Psoas muscle (tissue), 8 donors: ENCODE results near the gene GP5. TPM values are rescaled to one million over a fixed set of nuclear protein-coding genes. Genes with fewer than 3 reads are reported as not detected.

Experiments
- ATAC-seq, 4 donors: fragments of 200-7000 bp; cut with Tn5 transposase; one replicate each; pipeline ENCODE4 v1.9.1; 2020; ENCODE audit warnings: moderate library complexity in 3 of 4, mild to moderate bottlenecking in 2 of 4
- DNase-seq, 2 donors: peaks; one replicate each; pipeline ENCODE4 v3.0.0-alpha.2; 2020
- H3K27ac ChIP-seq: fragments of 200-600 bp; one replicate; pipeline ENCODE4 v1.8.0; 2022
- H3K27me3 ChIP-seq, 3 donors: fragments of 200-600 bp in 1 of 3; one replicate each; pipeline versions ENCODE4 v1.6.1 to v1.8.0; 2013 to 2022; ENCODE audit warnings: low read length in 2 of 3, mild to moderate bottlenecking in 2 of 3, moderate library complexity in 1 of 3; ENCODE audit not compliant: insufficient read depth in 3 of 3
- H3K36me3 ChIP-seq, 2 donors: fragments of 200-600 bp in 1 of 2; one replicate each; pipeline versions ENCODE4 v1.6.1 to v1.8.0; 2013 to 2022; ENCODE audit warnings: low read depth in 1 of 2, mild to moderate bottlenecking in 1 of 2, moderate library complexity in 1 of 2; ENCODE audit not compliant: insufficient read depth in 1 of 2
- H3K4me1 ChIP-seq: fragments of 200-600 bp; one replicate; pipeline ENCODE4 v1.8.0; 2022
- H3K4me3 ChIP-seq: fragments of 200-600 bp; one replicate; pipeline ENCODE4 v1.8.0; 2022; ENCODE audit warnings: mild to moderate bottlenecking
- H3K9me3 ChIP-seq: fragments of 200-600 bp; one replicate; pipeline ENCODE4 v1.8.0; 2022
- CTCF ChIP-seq: fragments of 200-600 bp; IDR thresholded peaks from one replicate; pipeline ENCODE4 v1.8.0; 2022; ENCODE audit warnings: antibody characterized with exemption
- WGBS, 3 donors: extraction: QIAGEN DNeasy Blood & Tissue Kit; methylation state at CpG; one replicate each; pipeline versions ENCODE4 v1.1.6 to v1.1.7; 2013; 5-methylcytosine and 5-hydroxymethylcytosine counted together
- intact Hi-C, 2 donors: fragments of 100-400 bp; cut with DNase I; formaldehyde crosslinking; loops; one replicate each; pipeline versions ENCODE4 v1.11.0 to v1.14.2; 2022
- polyA plus RNA-seq, 3 donors: library from polyadenylated mRNA; stranded (reverse); fragments of 200-250 nt; gene quantifications; one replicate each; pipeline ENCODE4 v1.2.3, GENCODE V29; 2013
- total RNA-seq, 4 donors: library from RNA; stranded (reverse); fragmentation: NEBNext Ultra II Directional in 2 of 4; extraction: Animal tissue kit (Norgen Biotek cat#: 25700) in 2 of 4; gene quantifications; one replicate each; pipeline versions ENCODE4 v1.2.1 to v1.2.4, GENCODE V29; 2021 to 2023
- donor health status: healthy with polysubstance abuse.
- donor health status: DM: no; HTN: no; CAD: no; lungs with moderate emphysema.
- donor health status: Bipolar disorder and iron deficiency.
- donor health status: healthy.
- donor health status: DM: yes; HTN: yes; CAD: no.
- donor health status: DM: no; HTN: no; CAD: no.
- donor health status: DM: no; HTN: no; CAD: no.
- donor health status: DM: yes; HTN: yes; CAD: no.

The GP5 gene
- total and polyA plus RNA-seq, 7 donors: 0.01 TPM; not detected in 6

- 95 to 96% (median 96%) methylated on average over 6 of the region's 6 CpGs for WGBS, 3 donors
- Histone ChIP-seq H3K4me3 (no peak overlapping the region), H3K27ac (no peak overlapping the region), H3K27me3 (peaks cover 0 to 20% (median 0%) of the 10 kb centered on the region in 3 donors), H3K9me3 (peaks cover 5% of the 10 kb centered on the region), H3K4me1 (no peaks in the 10 kb centered on the region), H3K36me3 (no peaks in the 10 kb centered on the region)
- TF ChIP-seq CTCF: no peak
- ATAC-seq (no peak), DNase-seq (no peak)
- intact Hi-C loops: no loop called here
Observed at GRCh38 chr3:194387276-194387675, 11.8 kb downstream of the GP5 start.

- 67 to 71% (median 69%) methylated on average over 7 of the region's 7 CpGs for WGBS, 3 donors
- no peak overlapping the region for H3K4me3 ChIP-seq
- ATAC-seq: no peak
- H3K4me1 ChIP-seq: no peaks in the 10 kb centered on the region
- peaks cover 0 to 14% (median 0%) of the 10 kb centered on the region in 3 donors for H3K27me3 ChIP-seq
- intact Hi-C loops: no loop called here
- TF ChIP-seq CTCF: no peak
- H3K27ac ChIP-seq: no peak overlapping the region
- DNase-seq: no peak
- peaks cover 5% of the 10 kb centered on the region for H3K9me3 ChIP-seq
- H3K36me3 ChIP-seq: no peaks in the 10 kb centered on the region
Observed at GRCh38 chr3:194386648-194387047, 12.4 kb downstream of the GP5 start.

GRCh38 chr3:194386066-194386465 is 13.0 kb downstream of the GP5 start:
- intact Hi-C loops: no loop called here
- Histone ChIP-seq H3K4me3 (no peak overlapping the region), H3K27ac (no peak overlapping the region), H3K4me1 (no peaks in the 10 kb centered on the region), H3K9me3 (peaks cover 4% of the 10 kb centered on the region), H3K27me3 (peaks cover 0 to 10% (median 0%) of the 10 kb centered on the region in 3 donors), H3K36me3 (no peaks in the 10 kb centered on the region)
- TF ChIP-seq CTCF: no peak
- ATAC-seq: no peak
- 82 to 87% (median 85%) methylated on average over 15 of the region's 15 CpGs for WGBS, 3 donors
- DNase-seq: no peak

GRCh38 chr3:194384569-194385001 is 14.5 kb downstream of the GP5 start:
- 87 to 89% (median 87%) methylated on average over 12 of the region's 12 CpGs for WGBS, 3 donors
- intact Hi-C loops: no loop called here
- H3K27ac ChIP-seq: no peak overlapping the region
- H3K4me1 ChIP-seq: no peaks in the 10 kb centered on the region
- no peak overlapping the region for H3K4me3 ChIP-seq
- ATAC-seq (no peak), DNase-seq (no peak)
- peaks cover 0 to 5% (median 3%) of the 10 kb centered on the region in 3 donors for H3K27me3 ChIP-seq
- H3K36me3 ChIP-seq: no peaks in the 10 kb centered on the region
- TF ChIP-seq CTCF: no peak
- H3K9me3 ChIP-seq: no peaks in the 10 kb centered on the region

- no peaks in the 10 kb centered on the region for H3K4me1 ChIP-seq
- H3K27me3 ChIP-seq: peaks cover 0 to 9% (median 3%) of the 10 kb centered on the region in 3 donors
- no peak for TF ChIP-seq CTCF
- H3K27ac ChIP-seq: no peak overlapping the region
- H3K36me3 ChIP-seq: no peaks in the 10 kb centered on the region
- WGBS, 3 donors: 69 to 85% (median 77%) methylated on average over 6 of the region's 6 CpGs
- H3K9me3 ChIP-seq: no peaks in the 10 kb centered on the region
- DNase-seq (no peak), ATAC-seq (no peak)
- intact Hi-C loops: no loop called here
- no peak overlapping the region for H3K4me3 ChIP-seq
Observed at GRCh38 chr3:194384156-194384555, 14.9 kb downstream of the GP5 start.
